Fibroblast of lung (primary cell): ENCODE results near the gene ST6GALNAC5.

Experiments
- EZH2 ChIP-seq: IDR thresholded peaks from 2 replicates; pipeline ENCODE4 v1.5.1; 2012; ENCODE audit warnings: low read length, control low read depth, mild to moderate bottlenecking; ENCODE audit errors: missing control alignments
- TF ChIP-seq, protein P1 (sequence below), 2 donors: IDR thresholded peaks in 1 of 2; conservative IDR thresholded peaks in 1 of 2; 1 replicate in 1 of 2; 2 replicates in 1 of 2; pipeline ENCODE4 v1.5.1; 2011 to 2012; ENCODE audit warnings: low read length in 2 of 2, control low read depth in 1 of 2, inconsistent platforms in 1 of 2, low read depth in 1 of 2, mild to moderate bottlenecking in 1 of 2

DNA sequence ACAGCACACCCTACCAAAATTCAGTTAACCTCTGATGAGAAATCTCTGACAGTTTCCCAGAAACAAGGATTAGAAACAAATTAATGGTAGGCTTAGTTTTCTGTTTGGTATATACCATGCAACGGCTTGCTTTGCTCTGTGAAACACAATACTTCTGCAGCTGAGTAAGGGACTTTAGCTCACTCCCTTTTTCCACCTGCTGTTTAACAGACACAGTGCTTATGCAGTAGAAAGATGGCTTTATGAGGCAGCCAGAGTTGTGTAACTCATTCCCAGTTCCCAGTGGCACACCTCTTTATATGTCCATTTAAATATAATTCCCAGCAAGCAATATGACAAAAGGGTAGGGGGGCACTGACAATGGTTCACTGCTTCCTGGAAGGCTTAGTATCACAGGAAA is 228.0 kb downstream of the ST6GALNAC5 start:
- TF ChIP-seq, protein P1, sequence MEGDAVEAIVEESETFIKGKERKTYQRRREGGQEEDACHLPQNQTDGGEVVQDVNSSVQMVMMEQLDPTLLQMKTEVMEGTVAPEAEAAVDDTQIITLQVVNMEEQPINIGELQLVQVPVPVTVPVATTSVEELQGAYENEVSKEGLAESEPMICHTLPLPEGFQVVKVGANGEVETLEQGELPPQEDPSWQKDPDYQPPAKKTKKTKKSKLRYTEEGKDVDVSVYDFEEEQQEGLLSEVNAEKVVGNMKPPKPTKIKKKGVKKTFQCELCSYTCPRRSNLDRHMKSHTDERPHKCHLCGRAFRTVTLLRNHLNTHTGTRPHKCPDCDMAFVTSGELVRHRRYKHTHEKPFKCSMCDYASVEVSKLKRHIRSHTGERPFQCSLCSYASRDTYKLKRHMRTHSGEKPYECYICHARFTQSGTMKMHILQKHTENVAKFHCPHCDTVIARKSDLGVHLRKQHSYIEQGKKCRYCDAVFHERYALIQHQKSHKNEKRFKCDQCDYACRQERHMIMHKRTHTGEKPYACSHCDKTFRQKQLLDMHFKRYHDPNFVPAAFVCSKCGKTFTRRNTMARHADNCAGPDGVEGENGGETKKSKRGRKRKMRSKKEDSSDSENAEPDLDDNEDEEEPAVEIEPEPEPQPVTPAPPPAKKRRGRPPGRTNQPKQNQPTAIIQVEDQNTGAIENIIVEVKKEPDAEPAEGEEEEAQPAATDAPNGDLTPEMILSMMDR (conservative IDR thresholded peaks at IDR 0.05 in 1 of 2, IDR thresholded peaks at IDR 0.05 in 1 of 2; ENCODE audit: low read depth in 1 of 2, low read length in 2 of 2): no peak
- no peak for TF ChIP-seq EZH2
